Gastroesophageal sphincter (tissue), 4 donors: ENCODE measurements around the gene ODC1. TPM values are rescaled to one million over a fixed set of nuclear protein-coding genes. Genes with fewer than 3 reads are reported as not detected.

Experiments
- ATAC-seq: fragments of 150-250 bp; one replicate; pipeline ENCODE4 v1.9.1; 2016; ENCODE audit warnings: mild to moderate bottlenecking, moderate library complexity
- H3K27ac ChIP-seq, 4 donors: fragments of 200-600 bp; sonication (generic) in 3 of 4; 1 replicate in 3 of 4; 2 replicates in 1 of 4; pipeline ENCODE4 v1.5.1; 2016 to 2019
- H3K27me3 ChIP-seq: fragments of 200-600 bp; sonication (generic); one replicate; pipeline ENCODE4 v1.5.1; 2019
- H3K36me3 ChIP-seq, 2 donors: fragments of 200-600 bp; sonication (generic); one replicate each; pipeline ENCODE4 v1.5.1; 2019; ENCODE audit warnings: control low read depth in 1 of 2
- H3K4me1 ChIP-seq, 3 donors: fragments of 200-600 bp; sonication (generic); 1 replicate in 2 of 3; 2 replicates in 1 of 3; pipeline ENCODE4 v1.5.1; 2016 to 2019; ENCODE audit warnings: control low read depth in 2 of 3
- H3K4me3 ChIP-seq, 2 donors: fragments of 200-600 bp; sonication (generic); one replicate each; pipeline ENCODE4 v1.5.1; 2019; ENCODE audit warnings: mild to moderate bottlenecking in 1 of 2, moderate library complexity in 1 of 2
- H3K9me3 ChIP-seq, 3 donors: fragments of 200-600 bp; sonication (generic); one replicate each; pipeline ENCODE4 v1.5.1; 2017 to 2019; ENCODE audit warnings: control low read depth in 2 of 3
- EP300 ChIP-seq: sonication (generic); formaldehyde crosslinking; IDR thresholded peaks from one replicate; pipeline ENCODE4 v1.6.1; 2017; ENCODE audit warnings: antibody characterized with exemption, mild to moderate bottlenecking
- POLR2A ChIP-seq, 2 donors: fragments of 450-650 bp; IDR thresholded peaks; one replicate each; pipeline ENCODE4 v1.6.1; 2017; ENCODE audit warnings: antibody characterized with exemption in 2 of 2, mild to moderate bottlenecking in 2 of 2, moderate library complexity in 1 of 2
- POLR2AphosphoS5 ChIP-seq: sonication (generic); formaldehyde crosslinking; IDR thresholded peaks from one replicate; pipeline ENCODE4 v1.6.1; 2017; ENCODE audit warnings: antibody characterized with exemption
- WGBS, 2 donors: methylation state at CpG; one replicate each; pipeline ENCODE4 v1.1.5; 2018; ENCODE audit warnings: low coverage in 1 of 2; 5-methylcytosine and 5-hydroxymethylcytosine counted together
- total RNA-seq, 4 donors: library from RNA; depleted of rRNA; stranded (reverse); fragments of >200 nt; gene quantifications; one replicate each; pipeline ENCODE4 v1.1.0, GENCODE V29; 2016
- TF ChIP-seq, protein P1 (sequence below), 4 experiments: fragments of 200-600 bp in 2 of 4; fragments of 450-650 bp in 2 of 4; sonication (generic) in 1 of 4; IDR thresholded peaks; one replicate each; pipeline ENCODE4 v1.5.1; 2017 to 2019; ENCODE audit warnings: antibody characterized with exemption in 4 of 4, mild to moderate bottlenecking in 2 of 4, moderate library complexity in 2 of 4

ODC1 gene
- total RNA-seq, 4 donors from 2014 or later = 105 to 199 (median 137) TPM

DNA sequence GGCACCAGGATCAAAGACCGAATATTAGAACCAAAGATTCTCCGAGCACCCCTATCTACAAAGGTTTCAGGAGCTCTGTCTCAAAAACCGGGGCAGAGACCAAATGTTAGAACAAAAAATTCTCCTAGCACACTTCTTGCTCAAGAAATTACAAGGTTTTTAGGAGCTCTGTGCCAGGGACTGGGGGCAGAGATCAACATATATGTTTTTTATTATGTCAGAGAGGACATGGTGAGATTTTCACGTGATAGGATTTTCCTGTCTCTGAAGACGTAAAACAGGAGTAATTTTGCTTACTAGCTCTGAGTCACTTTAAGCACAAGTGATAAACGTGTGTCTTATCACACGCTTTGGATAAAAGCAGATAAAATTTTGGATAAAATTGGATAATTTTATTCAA lies 34.8 kb upstream of the ODC1 start:
- 51 to 82% methylated on average over 7 of the region's 7 CpGs for WGBS, 2 donors
- peaks cover 38% of the 10 kb centered on the region for H3K27me3 ChIP-seq
- H3K4me3 ChIP-seq = no peak overlapping the region
- no peaks in the 10 kb centered on the region for H3K4me1 ChIP-seq
- ATAC-seq = no peak
- H3K9me3 ChIP-seq = no peaks in the 10 kb centered on the region
- TF ChIP-seq, protein P1, sequence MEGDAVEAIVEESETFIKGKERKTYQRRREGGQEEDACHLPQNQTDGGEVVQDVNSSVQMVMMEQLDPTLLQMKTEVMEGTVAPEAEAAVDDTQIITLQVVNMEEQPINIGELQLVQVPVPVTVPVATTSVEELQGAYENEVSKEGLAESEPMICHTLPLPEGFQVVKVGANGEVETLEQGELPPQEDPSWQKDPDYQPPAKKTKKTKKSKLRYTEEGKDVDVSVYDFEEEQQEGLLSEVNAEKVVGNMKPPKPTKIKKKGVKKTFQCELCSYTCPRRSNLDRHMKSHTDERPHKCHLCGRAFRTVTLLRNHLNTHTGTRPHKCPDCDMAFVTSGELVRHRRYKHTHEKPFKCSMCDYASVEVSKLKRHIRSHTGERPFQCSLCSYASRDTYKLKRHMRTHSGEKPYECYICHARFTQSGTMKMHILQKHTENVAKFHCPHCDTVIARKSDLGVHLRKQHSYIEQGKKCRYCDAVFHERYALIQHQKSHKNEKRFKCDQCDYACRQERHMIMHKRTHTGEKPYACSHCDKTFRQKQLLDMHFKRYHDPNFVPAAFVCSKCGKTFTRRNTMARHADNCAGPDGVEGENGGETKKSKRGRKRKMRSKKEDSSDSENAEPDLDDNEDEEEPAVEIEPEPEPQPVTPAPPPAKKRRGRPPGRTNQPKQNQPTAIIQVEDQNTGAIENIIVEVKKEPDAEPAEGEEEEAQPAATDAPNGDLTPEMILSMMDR (IDR thresholded peaks at IDR 0.05) = no peak
- no peak for TF ChIP-seq EP300
- no peak for TF ChIP-seq POLR2A (IDR thresholded peaks at IDR 0.05)
- TF ChIP-seq POLR2AphosphoS5 = no peak
- H3K27ac ChIP-seq = no peak overlapping the region
- H3K36me3 ChIP-seq = no peaks in the 10 kb centered on the region

DNA sequence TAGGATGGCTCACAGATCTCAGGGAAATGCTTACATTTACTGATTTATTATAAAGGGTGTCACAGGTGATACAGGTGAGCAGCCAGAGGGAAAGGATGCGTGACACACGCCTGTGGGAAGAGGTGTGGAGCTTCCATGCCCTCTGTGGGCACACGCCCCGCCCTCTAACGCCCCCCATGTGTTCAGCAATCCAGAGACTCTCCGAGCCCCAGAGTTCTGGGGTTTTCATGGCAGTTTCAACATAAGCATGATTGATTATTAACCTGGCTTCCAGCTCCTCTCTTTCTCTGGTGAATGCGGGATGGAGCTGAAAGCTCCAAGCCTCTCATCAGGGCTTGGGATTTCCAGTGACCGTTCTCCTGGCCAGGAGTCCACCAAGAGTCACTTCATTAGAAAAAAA lies 34.3 kb upstream of the ODC1 start:
- TF ChIP-seq POLR2A (IDR thresholded peaks at IDR 0.05) (no peak), POLR2AphosphoS5 (no peak), EP300 (no peak)
- TF ChIP-seq, protein P1 (IDR thresholded peaks at IDR 0.05) = no peak
- H3K36me3 ChIP-seq = no peaks in the 10 kb centered on the region
- WGBS, 2 donors = 46 to 65% methylated on average over 3 to 6 of the region's 8 CpGs
- H3K4me3 ChIP-seq = no peak overlapping the region
- H3K4me1 ChIP-seq = no peaks in the 10 kb centered on the region
- H3K27me3 ChIP-seq = peaks cover 33% of the 10 kb centered on the region
- no peak overlapping the region for H3K27ac ChIP-seq
- ATAC-seq = no peak
- H3K9me3 ChIP-seq = no peaks in the 10 kb centered on the region

DNA sequence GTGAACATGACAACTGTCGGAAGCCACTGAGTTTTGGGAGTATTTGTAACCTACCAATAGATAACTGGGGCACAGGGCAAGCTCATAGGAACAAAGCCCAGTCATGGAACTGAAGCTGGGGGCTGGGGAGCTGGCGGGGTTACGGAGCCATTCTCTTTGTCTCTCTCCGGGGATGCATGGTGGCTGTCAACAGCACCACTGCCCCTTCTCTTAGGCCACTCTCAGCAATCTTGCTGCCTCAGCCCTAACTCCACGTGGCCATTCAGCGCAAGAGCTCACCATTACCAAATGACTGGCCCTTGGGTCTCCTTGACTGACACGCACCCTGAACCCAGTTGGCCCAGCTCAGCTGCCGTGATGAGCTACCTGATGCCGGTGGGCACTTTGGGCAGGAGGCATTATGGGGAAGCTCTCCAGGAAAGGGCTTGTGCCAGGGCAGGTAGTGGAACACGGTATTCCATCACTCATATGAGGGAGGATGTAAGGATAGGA lies 33.6 kb upstream of the ODC1 start:
- TF ChIP-seq POLR2A (IDR thresholded peaks at IDR 0.05) (no peak), POLR2AphosphoS5 (no peak), EP300 (no peak)
- TF ChIP-seq, protein P1 (IDR thresholded peaks at IDR 0.05) = no peak
- Histone ChIP-seq H3K36me3 (no peaks in the 10 kb centered on the region), H3K4me3 (no peak overlapping the region), H3K4me1 (no peaks in the 10 kb centered on the region), H3K27ac (no peak overlapping the region), H3K27me3 (peaks cover 27% of the 10 kb centered on the region), H3K9me3 (no peaks in the 10 kb centered on the region)
- WGBS, 2 donors = 94 to 98% methylated on average over 3 to 6 of the region's 10 CpGs
- no peak for ATAC-seq

DNA sequence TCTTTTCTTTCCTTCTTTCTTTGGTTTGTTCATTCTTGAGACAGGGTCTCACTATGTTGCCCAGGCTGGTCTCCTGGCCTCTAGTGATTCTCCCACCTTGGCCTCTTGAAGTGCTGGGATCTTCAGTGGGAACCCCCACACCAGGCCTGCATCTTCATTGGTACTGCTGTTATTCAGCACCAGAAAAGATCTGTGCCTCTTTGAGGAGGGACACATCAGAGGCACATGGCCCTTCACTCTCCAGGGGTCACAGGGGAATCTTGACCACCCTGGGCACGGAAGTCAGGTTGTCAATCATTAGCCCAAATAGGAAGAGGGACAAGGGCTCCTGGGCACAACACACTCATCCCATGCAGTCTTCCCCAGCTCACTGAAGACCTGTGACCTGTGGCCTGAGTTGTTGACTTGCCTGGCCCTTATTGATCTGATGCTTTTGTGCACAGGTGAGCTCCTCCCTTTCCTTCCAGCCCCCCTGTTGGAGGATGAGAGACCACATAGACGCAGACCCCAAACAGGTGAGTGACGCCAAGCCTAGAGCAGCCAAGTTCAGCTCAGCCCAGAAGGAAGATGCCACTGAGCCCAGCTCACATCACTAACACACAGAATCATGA lies 33.0 kb upstream of the ODC1 start:
- H3K27ac ChIP-seq = no peak overlapping the region
- no peak overlapping the region for H3K4me3 ChIP-seq
- no CpG with 5 or more reads among the region's 3 CpGs for WGBS, 2 donors
- no peak for ATAC-seq
- peaks cover 22% of the 10 kb centered on the region for H3K27me3 ChIP-seq
- no peaks in the 10 kb centered on the region for H3K9me3 ChIP-seq
- no peaks in the 10 kb centered on the region for H3K4me1 ChIP-seq
- H3K36me3 ChIP-seq = no peaks in the 10 kb centered on the region
- TF ChIP-seq POLR2AphosphoS5 (no peak), EP300 (no peak), POLR2A (IDR thresholded peaks at IDR 0.05) (no peak)
- TF ChIP-seq, protein P1 (IDR thresholded peaks at IDR 0.05) = no peak

DNA sequence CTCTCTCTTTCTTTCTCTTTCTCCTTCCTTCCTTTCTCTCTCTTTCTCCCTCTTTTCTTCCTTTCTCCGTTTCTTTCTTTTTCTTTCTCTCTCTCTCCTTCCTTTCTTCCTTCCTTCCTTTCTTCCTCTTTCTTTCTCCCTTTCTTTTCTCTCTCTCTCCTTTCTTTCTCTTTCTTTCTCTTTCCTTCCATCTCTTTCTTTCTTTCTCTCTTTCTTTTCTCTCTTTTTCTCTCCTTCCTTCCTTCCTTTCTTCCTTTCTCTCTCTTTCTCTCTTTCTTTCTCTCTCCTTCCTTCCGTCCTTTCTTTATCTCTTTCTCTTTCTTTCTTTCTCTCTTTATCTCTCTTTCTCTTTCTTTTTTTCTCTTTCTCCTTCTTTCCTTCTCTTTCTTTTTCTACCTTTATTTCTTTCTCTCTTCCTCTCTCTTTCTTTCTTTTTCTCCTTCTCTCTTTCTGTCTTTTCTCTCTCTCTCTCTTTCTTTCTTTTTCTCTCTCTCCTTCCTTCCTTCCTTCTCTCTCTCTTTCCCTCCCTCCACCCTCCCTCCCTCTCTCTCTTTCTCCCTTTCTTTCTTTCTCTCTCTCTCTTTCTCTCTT lies 32.3 kb upstream of the ODC1 start:
- H3K4me1 ChIP-seq = no peaks in the 10 kb centered on the region
- H3K4me3 ChIP-seq = no peak overlapping the region
- TF ChIP-seq EP300 = no peak
- TF ChIP-seq, protein P1 (IDR thresholded peaks at IDR 0.05) = no peak
- TF ChIP-seq POLR2AphosphoS5 = no peak
- no peak for TF ChIP-seq POLR2A (IDR thresholded peaks at IDR 0.05)
- WGBS, 2 donors = 78 to 83% methylated on average over 1 to 2 of the region's 2 CpGs
- H3K27ac ChIP-seq = no peak overlapping the region
- H3K9me3 ChIP-seq = no peaks in the 10 kb centered on the region
- no peaks in the 10 kb centered on the region for H3K36me3 ChIP-seq
- peaks cover 22% of the 10 kb centered on the region for H3K27me3 ChIP-seq
- ATAC-seq = no peak
